GM18909 (cell line): Measurements from ENCODE around the gene TRIM49D2.
"Not testable (repeated sequence)": the region's sequence is repeated elsewhere in the genome, so short reads cannot be mapped to it uniquely, and the experiment has no call there.

ENCODE experiments used
- ATAC-seq: cut with Tn5 transposase; IDR thresholded peaks from one replicate; pipeline ENCODE4 v1.9.1; 2021; ENCODE audit warnings: mild to moderate bottlenecking; ENCODE audit not compliant: unreplicated experiment, poor library complexity

The TRIM49D2 gene

GRCh38 chr11:89923764-89924163, at the start of gene TRIM49D2:
Gene TRIM49D2 (plus strand): TSS chr11:89924064. CDS start chr11:89926762, 2,698 bp downstream.
- not testable (repeated sequence) for ATAC-seq

- not testable (repeated sequence) for ATAC-seq
These were observed 46.4 kb upstream of the TRIM49D2 start for GRCh38 chr11:89877511-89877910.

GRCh38 chr11:89893245-89893644, 30.6 kb upstream of the TRIM49D2 start:
- ATAC-seq, result not testable (repeated sequence)

GRCh38 chr11:89900809-89901208, 23.1 kb upstream of the TRIM49D2 start:
- not testable (repeated sequence) for ATAC-seq

- no peak for ATAC-seq
These were observed 1.6 kb upstream of the TRIM49D2 start, which contains the start of gene TRIM49D1 for GRCh38 chr11:89922195-89922660. Gene TRIM49D1 (minus strand): TSS chr11:89922245. CDS start chr11:89917710, 4,535 bp downstream.

GRCh38 chr11:89960833-89961232, 37.0 kb downstream of the TRIM49D2 start:
- ATAC-seq, result not testable (repeated sequence)

- ATAC-seq, result not testable (repeated sequence)
These were observed 41.9 kb downstream of the TRIM49D2 start, which contains the start of gene TRIM64 for GRCh38 chr11:89965737-89966136. Gene TRIM64 (plus strand): TSS chr11:89966037. CDS start chr11:89968504, 2,467 bp downstream.
